ENCODE data around the gene EXOC7. TPM values are rescaled to one million over a fixed set of nuclear protein-coding genes. Genes with fewer than 3 reads are reported as not detected.

EXOC7 gene
- total RNA-seq, 1 donor from 2014 or later = 80.1 TPM

DNA sequence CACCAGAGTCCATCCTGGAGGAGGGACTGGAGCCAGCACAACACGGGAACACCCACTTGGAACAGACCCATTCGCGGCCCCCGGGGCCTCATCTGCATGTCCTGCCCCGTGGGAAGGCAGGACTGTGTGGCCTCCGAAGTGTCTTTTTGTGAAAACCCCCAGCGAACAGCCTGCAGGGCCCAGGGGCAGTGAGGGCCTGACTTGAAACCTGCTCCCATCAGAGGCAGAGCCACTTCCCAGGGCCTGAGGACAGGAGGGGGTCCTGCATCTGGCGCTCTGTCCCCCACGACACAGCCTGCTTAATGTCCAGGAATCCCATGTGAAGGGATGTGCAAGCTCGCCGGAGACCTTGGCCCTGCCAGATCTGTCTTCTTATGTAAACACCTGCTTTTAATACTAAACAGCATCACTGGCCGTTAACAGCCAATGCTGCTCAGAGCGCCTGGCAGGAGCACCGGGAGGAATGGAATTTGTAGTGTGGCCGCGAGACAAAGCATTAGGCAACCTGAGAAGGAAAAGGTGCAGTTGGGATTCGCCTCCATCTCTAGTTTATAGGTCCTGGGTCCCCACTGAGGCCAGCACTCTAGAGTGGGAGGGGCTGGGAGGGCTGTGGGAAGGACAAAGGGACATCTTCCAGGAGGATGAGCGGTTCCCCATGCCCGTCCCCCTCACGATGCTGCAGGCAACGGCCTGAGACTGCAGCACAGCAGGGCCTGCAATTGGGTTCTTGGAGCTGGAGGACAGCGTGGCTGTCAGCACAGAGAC, 66.9 kb downstream of the EXOC7 start:
- TF ChIP-seq, protein P1, sequence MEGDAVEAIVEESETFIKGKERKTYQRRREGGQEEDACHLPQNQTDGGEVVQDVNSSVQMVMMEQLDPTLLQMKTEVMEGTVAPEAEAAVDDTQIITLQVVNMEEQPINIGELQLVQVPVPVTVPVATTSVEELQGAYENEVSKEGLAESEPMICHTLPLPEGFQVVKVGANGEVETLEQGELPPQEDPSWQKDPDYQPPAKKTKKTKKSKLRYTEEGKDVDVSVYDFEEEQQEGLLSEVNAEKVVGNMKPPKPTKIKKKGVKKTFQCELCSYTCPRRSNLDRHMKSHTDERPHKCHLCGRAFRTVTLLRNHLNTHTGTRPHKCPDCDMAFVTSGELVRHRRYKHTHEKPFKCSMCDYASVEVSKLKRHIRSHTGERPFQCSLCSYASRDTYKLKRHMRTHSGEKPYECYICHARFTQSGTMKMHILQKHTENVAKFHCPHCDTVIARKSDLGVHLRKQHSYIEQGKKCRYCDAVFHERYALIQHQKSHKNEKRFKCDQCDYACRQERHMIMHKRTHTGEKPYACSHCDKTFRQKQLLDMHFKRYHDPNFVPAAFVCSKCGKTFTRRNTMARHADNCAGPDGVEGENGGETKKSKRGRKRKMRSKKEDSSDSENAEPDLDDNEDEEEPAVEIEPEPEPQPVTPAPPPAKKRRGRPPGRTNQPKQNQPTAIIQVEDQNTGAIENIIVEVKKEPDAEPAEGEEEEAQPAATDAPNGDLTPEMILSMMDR (IDR thresholded peaks at IDR 0.05; ENCODE audit: insufficient read depth, low read length, poor library complexity, severe bottlenecking) = no peak
- no peaks in the 10 kb centered on the region for H3K27me3 ChIP-seq (ENCODE audit: control insufficient read depth, insufficient read depth, low read length)
- no peak for DNase-seq (ENCODE audit: low read depth)
- peaks cover 2% of the 10 kb centered on the region for H3K36me3 ChIP-seq (ENCODE audit: control insufficient read depth, insufficient read depth, low read length)
- no peak overlapping the region for H3K4me3 ChIP-seq (ENCODE audit: low read depth, low read length)

DNA sequence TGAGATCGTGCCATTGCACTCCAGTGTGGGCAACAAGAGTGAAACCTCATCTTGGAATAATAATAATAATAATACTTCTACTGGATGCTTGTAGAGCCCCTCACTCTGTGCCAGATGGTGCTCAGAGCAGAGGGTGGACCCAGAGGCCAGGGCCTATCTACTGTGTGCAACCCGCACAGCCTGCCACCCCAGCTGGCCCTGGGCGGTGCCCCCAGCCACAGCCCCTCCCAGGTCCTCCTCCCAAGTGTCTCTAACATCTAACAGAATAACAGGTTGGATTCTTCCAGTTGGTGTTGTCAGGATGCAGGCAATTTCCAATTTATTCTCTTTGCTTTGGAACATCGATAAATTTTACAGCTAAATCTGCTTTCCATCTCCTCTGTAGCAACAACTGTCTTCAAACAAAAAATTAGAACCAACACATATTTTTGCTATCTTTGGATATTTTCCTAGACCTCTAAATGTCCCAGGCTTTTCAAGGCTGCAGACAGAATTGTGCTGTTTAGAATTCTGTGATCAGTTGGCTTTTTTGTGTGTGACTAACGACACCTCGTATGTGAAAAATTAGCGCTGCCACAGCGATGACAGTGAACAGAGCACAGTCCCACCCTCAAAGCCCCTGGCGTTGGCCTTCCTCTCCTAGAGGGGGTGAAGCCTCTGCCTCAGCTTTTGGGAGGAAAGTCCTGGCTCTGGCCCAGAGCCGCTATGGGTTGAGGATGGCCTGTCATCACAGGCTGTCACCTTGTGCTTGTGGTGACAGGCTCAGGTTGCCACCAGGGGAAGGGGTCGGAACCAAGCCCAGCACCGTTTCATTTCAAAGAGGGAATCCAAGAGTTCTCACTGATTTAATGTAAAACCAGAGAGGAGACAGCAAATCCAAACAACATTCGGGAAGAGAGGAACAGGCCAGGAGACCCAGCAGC, 68.9 kb downstream of the EXOC7 start:
- H3K4me3 ChIP-seq (ENCODE audit: low read depth, low read length) = no peak overlapping the region
- H3K36me3 ChIP-seq (ENCODE audit: control insufficient read depth, insufficient read depth, low read length) = peaks cover under 1% of the 10 kb centered on the region
- TF ChIP-seq, protein P1 (IDR thresholded peaks at IDR 0.05; ENCODE audit: insufficient read depth, low read length, poor library complexity, severe bottlenecking) = no peak
- DNase-seq (ENCODE audit: low read depth) = no peak
- H3K27me3 ChIP-seq (ENCODE audit: control insufficient read depth, insufficient read depth, low read length) = no peaks in the 10 kb centered on the region

DNA sequence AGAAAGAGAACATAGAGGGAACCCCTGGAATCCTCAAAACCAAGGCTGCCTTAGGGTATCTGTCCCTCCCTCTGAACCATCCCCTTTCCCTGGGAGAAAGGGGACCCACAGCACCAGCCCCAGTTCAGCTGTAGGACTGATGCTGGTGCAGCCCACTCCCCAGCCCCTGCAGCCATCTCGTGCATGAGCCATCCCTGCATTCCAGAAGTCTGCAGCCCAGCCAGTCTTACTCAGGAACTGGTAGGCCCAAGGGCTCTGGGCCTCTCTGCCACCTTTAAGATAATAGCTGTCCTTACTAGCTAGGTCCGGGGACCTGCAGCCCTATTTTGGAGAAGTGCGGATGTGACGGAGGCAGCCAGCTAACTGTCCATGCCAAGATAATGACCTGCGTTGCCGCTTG, 70.4 kb downstream of the EXOC7 start:
- TF ChIP-seq, protein P1 (IDR thresholded peaks at IDR 0.05; ENCODE audit: insufficient read depth, low read length, poor library complexity, severe bottlenecking) = no peak
- no peak for DNase-seq (ENCODE audit: low read depth)
- no peaks in the 10 kb centered on the region for H3K27me3 ChIP-seq (ENCODE audit: control insufficient read depth, insufficient read depth, low read length)
- H3K36me3 ChIP-seq (ENCODE audit: control insufficient read depth, insufficient read depth, low read length) = no peaks in the 10 kb centered on the region
- H3K4me3 ChIP-seq (ENCODE audit: low read depth, low read length) = no peak overlapping the region

DNA sequence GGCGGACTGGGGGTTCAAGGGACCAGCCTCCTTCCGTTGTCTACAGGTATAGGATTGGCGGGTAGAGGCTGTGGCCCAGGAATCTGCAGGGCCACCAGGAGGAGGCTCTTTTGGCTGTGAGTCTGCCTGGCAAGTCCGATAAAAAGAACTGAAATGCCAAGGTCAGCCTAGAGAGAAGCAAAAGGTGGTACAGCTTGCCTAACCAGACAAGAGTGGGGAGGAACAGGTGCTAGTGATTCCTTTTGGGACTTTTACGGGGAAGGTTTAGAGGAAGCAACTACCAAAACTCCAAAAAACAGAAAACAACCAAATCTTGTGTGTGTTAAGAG, 70.8 kb downstream of the EXOC7 start:
- DNase-seq (ENCODE audit: low read depth) = no peak
- Histone ChIP-seq H3K36me3 (ENCODE audit: control insufficient read depth, insufficient read depth, low read length) (no peaks in the 10 kb centered on the region), H3K27me3 (ENCODE audit: control insufficient read depth, insufficient read depth, low read length) (no peaks in the 10 kb centered on the region), H3K4me3 (ENCODE audit: low read depth, low read length) (no peak overlapping the region)
- TF ChIP-seq, protein P1 (IDR thresholded peaks at IDR 0.05; ENCODE audit: insufficient read depth, low read length, poor library complexity, severe bottlenecking) = no peak

DNA sequence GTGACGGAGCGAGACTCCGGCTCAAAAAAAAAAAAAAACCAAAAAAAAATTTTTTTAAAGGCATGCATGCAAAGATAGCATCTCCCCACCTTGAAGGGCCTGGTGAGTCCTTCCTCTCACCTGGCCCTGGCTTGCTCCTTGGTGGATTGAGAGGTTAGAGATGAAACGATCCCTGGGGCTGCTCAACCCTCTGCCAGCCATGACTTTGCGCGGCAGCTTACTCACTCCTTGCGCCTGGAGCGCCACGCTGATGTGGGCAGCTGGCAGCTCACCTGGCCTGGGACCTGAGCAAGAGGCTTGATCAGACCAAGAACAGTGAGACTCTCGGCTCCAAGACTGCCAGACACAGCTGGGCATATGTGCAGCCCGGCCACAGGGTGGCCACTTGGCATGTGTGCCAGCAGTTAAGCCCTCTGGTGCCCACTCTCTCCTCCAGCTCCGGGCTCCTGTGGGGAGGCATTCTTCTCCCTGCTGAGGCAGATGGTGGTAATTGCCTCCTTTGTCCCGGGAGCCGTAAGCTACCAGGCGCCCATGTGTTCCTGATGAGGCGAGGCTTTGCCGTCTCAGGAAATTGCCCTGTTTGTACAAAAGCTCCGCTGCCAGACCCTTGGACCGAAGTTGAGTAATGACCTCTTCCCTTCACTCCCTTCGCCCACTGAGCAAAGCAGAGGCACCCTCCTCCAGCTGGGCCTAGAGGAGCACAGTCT, 71.4 kb downstream of the EXOC7 start:
- H3K4me3 ChIP-seq (ENCODE audit: low read depth, low read length) = no peak overlapping the region
- H3K36me3 ChIP-seq (ENCODE audit: control insufficient read depth, insufficient read depth, low read length) = no peaks in the 10 kb centered on the region
- DNase-seq (ENCODE audit: low read depth) = no peak
- TF ChIP-seq, protein P1 (IDR thresholded peaks at IDR 0.05; ENCODE audit: insufficient read depth, low read length, poor library complexity, severe bottlenecking) = peak; percentile 22
- H3K27me3 ChIP-seq (ENCODE audit: control insufficient read depth, insufficient read depth, low read length) = no peaks in the 10 kb centered on the region

Other genes with a start within 250 kb of the EXOC7 start
- 93.3 and 105 TPM in 2 replicates for gene WBP2, start 248.5 kb downstream of the EXOC7 start, total RNA-seq
- gene TRIM47, start 225.2 kb downstream of the EXOC7 start, total RNA-seq = 56.5 and 75.8 TPM in 2 replicates
- 22.7 and 31.8 TPM in 2 replicates for gene TRIM65, start 206.8 kb downstream of the EXOC7 start, total RNA-seq
- 36.5 and 49.4 TPM in 2 replicates for gene MRPL38, start 198.9 kb downstream of the EXOC7 start, total RNA-seq
- 3.8 and 7.3 TPM in 2 replicates for gene FBF1, start 162.7 kb downstream of the EXOC7 start, total RNA-seq
- 40.1 and 41.1 TPM in 2 replicates for gene ACOX1, start 124.6 kb downstream of the EXOC7 start, total RNA-seq
- gene TEN1, start 124.5 kb downstream of the EXOC7 start, total RNA-seq = 28.9 and 42.0 TPM in 2 replicates
- gene CDK3, start 102.9 kb downstream of the EXOC7 start, total RNA-seq = 7.4 and 11.5 TPM in 2 replicates
- gene EVPL, start 76.5 kb downstream of the EXOC7 start, total RNA-seq = 8.5 and 8.8 TPM in 2 replicates
- gene SRP68, start 31.3 kb downstream of the EXOC7 start, total RNA-seq = 45.7 and 53.2 TPM in 2 replicates
- gene GALR2, start 29.0 kb downstream of the EXOC7 start, total RNA-seq = 0.33 and 0.34 TPM in 2 replicates
- gene ZACN, start 24.6 kb downstream of the EXOC7 start, total RNA-seq = not detected in 2 replicates
- gene FOXJ1, start 37.5 kb upstream of the EXOC7 start, total RNA-seq = 2.3 and 3.0 TPM in 2 replicates
- gene RNF157, start 136.7 kb upstream of the EXOC7 start, total RNA-seq = 6.0 and 7.5 TPM in 2 replicates
- 28.5 and 33.8 TPM in 2 replicates for gene UBALD2, start 161.6 kb upstream of the EXOC7 start, total RNA-seq
- 3.3 and 6.0 TPM in 2 replicates for gene QRICH2, start 204.5 kb upstream of the EXOC7 start, total RNA-seq